Rectal smooth muscle tissue (tissue), 1 donor: ENCODE results near the gene DGKI.

Experiments
- H3K27ac ChIP-seq: one replicate; pipeline ENCODE4 v1.7.0; 2013; ENCODE audit warnings: low read depth, low read length, inconsistent platforms
- H3K27me3 ChIP-seq: one replicate; pipeline ENCODE4 v1.7.0; 2013; ENCODE audit warnings: low read length; ENCODE audit not compliant: control insufficient read depth, insufficient read depth
- H3K36me3 ChIP-seq: one replicate; pipeline ENCODE4 v1.7.0; 2013; ENCODE audit warnings: low read length; ENCODE audit not compliant: control insufficient read depth, insufficient read depth
- H3K4me1 ChIP-seq: one replicate; pipeline ENCODE4 v1.7.0; 2013; ENCODE audit warnings: low read length; ENCODE audit not compliant: control insufficient read depth, insufficient read depth
- H3K4me3 ChIP-seq: one replicate; pipeline ENCODE4 v1.7.0; 2013; ENCODE audit warnings: low read length
- H3K9ac ChIP-seq: one replicate; pipeline ENCODE4 v1.7.0; 2013; ENCODE audit warnings: low read length

DGKI gene

DNA sequence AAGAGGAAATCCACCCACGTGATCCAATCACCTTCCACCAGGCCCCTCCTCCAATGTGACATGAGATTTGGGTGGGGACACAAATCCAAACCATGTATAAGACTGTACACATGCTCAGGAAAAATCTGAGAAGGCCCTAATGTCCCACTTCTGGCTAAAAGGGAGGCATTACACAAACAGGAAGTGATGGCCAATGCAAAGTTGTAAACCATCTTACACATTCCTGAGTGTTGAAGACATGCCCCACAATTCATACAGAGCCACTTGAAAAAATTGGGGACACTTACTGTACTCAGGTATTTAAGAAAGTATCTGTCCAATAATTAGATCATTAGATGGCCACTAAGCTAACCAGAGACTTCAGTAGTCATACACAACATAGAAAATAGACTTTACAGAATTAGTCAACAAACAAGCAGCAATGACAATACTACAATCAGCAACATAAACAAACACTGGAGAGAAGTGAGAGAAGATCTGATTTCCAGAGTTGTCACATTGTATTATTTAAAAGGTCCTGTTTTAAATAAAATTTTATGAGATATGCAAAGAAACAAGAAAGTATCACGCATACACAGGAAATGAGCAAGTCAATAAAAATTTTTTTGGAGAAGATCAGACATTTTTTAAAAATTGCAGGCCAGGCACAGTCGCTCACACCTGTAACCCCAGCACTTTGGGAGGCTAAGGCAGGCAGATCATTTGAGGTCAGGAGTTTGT is 143.3 kb downstream of the DGKI start:
- H3K36me3 ChIP-seq: no peaks in the 10 kb centered on the region
- H3K9ac ChIP-seq: no peak overlapping the region
- H3K27ac ChIP-seq: no peak overlapping the region
- H3K4me1 ChIP-seq: no peaks in the 10 kb centered on the region
- no peak overlapping the region for H3K4me3 ChIP-seq
- H3K27me3 ChIP-seq: no peaks in the 10 kb centered on the region

GRCh38 chr7:137696988-137697387 is 149.8 kb downstream of the DGKI start:
- Histone ChIP-seq H3K4me1 (no peaks in the 10 kb centered on the region), H3K9ac (no peak overlapping the region), H3K27ac (no peak overlapping the region), H3K27me3 (no peaks in the 10 kb centered on the region), H3K4me3 (no peak overlapping the region), H3K36me3 (no peaks in the 10 kb centered on the region)

- Histone ChIP-seq H3K27ac (no peak overlapping the region), H3K27me3 (no peaks in the 10 kb centered on the region), H3K4me1 (no peaks in the 10 kb centered on the region), H3K9ac (no peak overlapping the region), H3K36me3 (no peaks in the 10 kb centered on the region), H3K4me3 (no peak overlapping the region)
Observed at GRCh38 chr7:137696376-137696775, 150.4 kb downstream of the DGKI start.

- H3K4me3 ChIP-seq: no peak overlapping the region
- no peaks in the 10 kb centered on the region for H3K27me3 ChIP-seq
- no peaks in the 10 kb centered on the region for H3K4me1 ChIP-seq
- H3K9ac ChIP-seq: no peak overlapping the region
- no peaks in the 10 kb centered on the region for H3K36me3 ChIP-seq
- no peak overlapping the region for H3K27ac ChIP-seq
Observed at GRCh38 chr7:137695942-137696341, 150.8 kb downstream of the DGKI start.

DNA sequence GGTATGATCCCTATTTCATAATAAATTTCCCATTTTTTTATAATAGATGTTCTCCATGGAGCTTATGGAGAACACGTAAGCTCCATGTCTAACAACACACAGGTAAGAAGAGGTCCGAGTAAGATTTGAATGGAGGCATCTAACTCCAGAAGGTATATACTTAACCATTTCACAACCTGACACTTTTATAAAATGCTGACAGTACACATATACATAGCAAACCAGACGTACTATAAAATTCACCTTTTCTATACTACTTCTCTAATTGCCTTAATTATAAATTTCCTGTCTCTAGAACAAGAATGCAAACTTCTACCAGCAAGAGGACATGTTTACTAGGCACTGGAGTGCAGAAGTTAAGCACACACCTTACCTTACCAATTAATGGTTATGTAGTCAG is 151.3 kb downstream of the DGKI start:
- H3K36me3 ChIP-seq: no peaks in the 10 kb centered on the region
- H3K4me1 ChIP-seq: no peaks in the 10 kb centered on the region
- H3K9ac ChIP-seq: no peak overlapping the region
- H3K27me3 ChIP-seq: no peaks in the 10 kb centered on the region
- no peak overlapping the region for H3K27ac ChIP-seq
- H3K4me3 ChIP-seq: no peak overlapping the region

GRCh38 chr7:137694405-137694804 is 152.4 kb downstream of the DGKI start:
- Histone ChIP-seq H3K36me3 (no peaks in the 10 kb centered on the region), H3K4me3 (no peak overlapping the region), H3K9ac (no peak overlapping the region), H3K27ac (no peak overlapping the region), H3K27me3 (no peaks in the 10 kb centered on the region), H3K4me1 (no peaks in the 10 kb centered on the region)

- no peak overlapping the region for H3K9ac ChIP-seq
- H3K36me3 ChIP-seq: no peaks in the 10 kb centered on the region
- no peak overlapping the region for H3K4me3 ChIP-seq
- H3K4me1 ChIP-seq: no peaks in the 10 kb centered on the region
- H3K27me3 ChIP-seq: no peaks in the 10 kb centered on the region
- H3K27ac ChIP-seq: no peak overlapping the region
Observed at GRCh38 chr7:137692399-137692798, 154.4 kb downstream of the DGKI start.

DNA sequence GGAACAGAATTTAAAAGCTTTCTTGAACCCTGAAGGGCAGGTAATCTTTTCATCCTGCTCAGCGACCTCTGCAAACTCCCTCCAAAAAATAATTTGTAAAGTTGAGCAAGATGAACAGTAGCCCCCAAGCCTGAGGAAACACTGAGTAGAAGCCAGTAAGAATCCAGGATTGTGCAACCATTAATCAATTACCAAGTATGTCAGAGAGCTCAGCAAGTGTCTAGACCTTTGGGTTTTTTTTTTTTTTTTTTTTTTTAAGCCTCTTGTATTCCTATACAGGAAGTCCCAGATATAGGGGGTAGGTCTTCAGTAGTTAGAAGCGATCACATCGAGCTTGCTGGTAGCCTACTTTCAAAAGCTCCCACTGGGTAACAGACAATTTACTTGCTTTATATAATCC is 155.2 kb downstream of the DGKI start:
- H3K9ac ChIP-seq: no peak overlapping the region
- H3K4me1 ChIP-seq: no peaks in the 10 kb centered on the region
- no peaks in the 10 kb centered on the region for H3K27me3 ChIP-seq
- no peaks in the 10 kb centered on the region for H3K36me3 ChIP-seq
- H3K4me3 ChIP-seq: no peak overlapping the region
- no peak overlapping the region for H3K27ac ChIP-seq

DNA sequence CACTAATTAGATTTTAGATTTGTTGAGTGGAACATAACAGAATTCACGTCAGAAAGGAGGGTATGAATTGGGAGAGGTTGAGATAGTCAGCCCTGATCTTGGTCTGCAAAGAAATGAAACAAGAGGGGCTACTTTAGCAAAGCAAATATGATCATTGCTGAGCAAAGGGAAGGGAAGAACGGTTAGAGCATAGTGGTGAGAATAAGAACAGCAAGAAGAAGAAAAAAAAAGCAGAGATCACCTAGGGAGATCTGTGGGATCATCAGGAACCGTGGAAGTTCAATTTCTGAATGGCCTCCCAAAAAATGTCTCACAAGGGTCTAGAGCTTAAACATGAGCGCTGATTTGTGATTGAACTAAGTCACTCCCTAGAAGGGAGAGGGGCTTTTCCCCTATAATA is 156.1 kb downstream of the DGKI start:
- Histone ChIP-seq H3K27me3 (no peaks in the 10 kb centered on the region), H3K4me1 (no peaks in the 10 kb centered on the region), H3K36me3 (no peaks in the 10 kb centered on the region), H3K9ac (no peak overlapping the region), H3K27ac (no peak overlapping the region), H3K4me3 (no peak overlapping the region)

GRCh38 chr7:137689761-137690160 is 157.0 kb downstream of the DGKI start:
- Histone ChIP-seq H3K27ac (no peak overlapping the region), H3K4me1 (no peaks in the 10 kb centered on the region), H3K36me3 (no peaks in the 10 kb centered on the region), H3K9ac (no peak overlapping the region), H3K27me3 (no peaks in the 10 kb centered on the region), H3K4me3 (no peak overlapping the region)

DNA sequence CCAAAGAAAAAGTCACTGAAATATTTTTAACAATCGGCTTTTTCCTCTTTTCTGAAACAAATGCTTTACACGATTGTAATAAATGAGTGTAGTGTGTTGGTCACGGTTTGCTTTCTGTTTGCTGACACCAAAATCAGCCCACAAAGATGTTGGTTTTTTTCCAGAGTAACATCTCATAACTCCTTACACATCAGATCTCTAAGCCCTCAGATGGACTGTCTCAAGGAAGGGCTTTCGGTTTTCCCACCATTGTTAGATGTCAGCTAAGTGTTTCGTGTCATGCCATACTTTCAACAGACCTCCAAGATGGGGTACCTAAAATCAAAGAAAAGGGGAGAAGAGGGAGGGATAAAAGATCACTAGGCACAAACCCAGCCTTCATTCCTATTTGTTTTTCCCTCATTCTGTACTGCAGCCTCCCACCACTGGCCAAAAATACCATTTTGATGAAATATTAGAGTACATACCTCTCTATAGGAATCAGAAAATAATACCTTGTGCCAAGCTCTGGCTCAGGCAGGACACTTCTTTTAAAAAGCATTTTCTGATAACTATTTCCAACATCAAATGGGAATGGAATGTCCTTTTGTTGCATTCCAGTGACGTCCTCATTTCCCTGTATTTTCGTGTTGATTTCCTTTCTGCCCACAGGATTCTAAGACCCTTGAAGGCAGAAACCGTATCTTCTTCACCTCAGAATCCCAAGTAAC is 159.1 kb downstream of the DGKI start:
- no peak overlapping the region for H3K27ac ChIP-seq
- no peaks in the 10 kb centered on the region for H3K36me3 ChIP-seq
- H3K9ac ChIP-seq: no peak overlapping the region
- no peaks in the 10 kb centered on the region for H3K4me1 ChIP-seq
- H3K4me3 ChIP-seq: no peak overlapping the region
- no peaks in the 10 kb centered on the region for H3K27me3 ChIP-seq

DNA sequence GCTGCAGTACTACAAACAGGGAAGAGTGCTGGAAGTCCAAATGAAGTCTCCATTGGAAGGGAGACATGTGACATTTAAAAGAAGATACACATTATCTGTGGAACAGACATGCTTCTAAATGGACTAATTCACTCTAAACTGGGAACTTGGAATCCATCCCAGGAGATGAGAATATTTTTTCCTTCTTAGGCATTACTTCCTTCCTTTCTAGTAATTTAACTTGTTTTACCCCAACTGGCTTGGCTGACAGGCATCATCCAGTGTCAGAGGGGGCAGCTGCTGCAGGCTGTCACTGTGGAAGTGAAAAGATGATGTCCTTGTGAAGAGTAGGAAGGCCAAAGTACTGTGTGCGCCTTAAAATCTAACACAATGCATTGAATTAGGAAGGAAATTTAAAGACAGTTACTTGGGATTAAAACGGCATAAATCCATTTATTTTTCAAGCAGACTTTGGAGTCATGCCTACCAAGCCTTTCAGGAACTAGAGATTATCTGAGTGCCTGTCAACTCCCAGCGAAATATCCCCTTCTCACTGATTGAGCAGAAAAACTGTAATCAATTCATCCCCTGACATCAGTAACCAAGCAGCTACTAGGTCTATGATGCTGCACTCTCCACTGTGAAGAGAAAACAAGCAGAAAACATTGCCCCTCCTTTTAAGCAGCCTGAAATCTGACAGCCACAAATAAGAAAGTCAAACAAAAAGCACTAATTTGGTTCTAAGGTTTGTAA is 161.2 kb downstream of the DGKI start:
- H3K9ac ChIP-seq: no peak overlapping the region
- H3K4me1 ChIP-seq: no peaks in the 10 kb centered on the region
- H3K36me3 ChIP-seq: no peaks in the 10 kb centered on the region
- no peak overlapping the region for H3K27ac ChIP-seq
- no peaks in the 10 kb centered on the region for H3K27me3 ChIP-seq
- no peak overlapping the region for H3K4me3 ChIP-seq
